ENCODE measurements around the gene TM4SF1.

The TM4SF1 gene

GRCh38 chr3:149325581-149325980 is 51.9 kb downstream of the TM4SF1 start:
- Mint-ChIP-seq H3K9me3 (ENCODE audit: low read depth) (no peaks in the 10 kb centered on the region), H3K4me3 (no peak overlapping the region), H3K27me3 (peaks cover 2% of the 10 kb centered on the region), H3K4me1 (ENCODE audit: low read depth) (no peaks in the 10 kb centered on the region), H3K27ac (no peak overlapping the region), H3K36me3 (no peaks in the 10 kb centered on the region)

GRCh38 chr3:149324332-149324731 is 53.1 kb downstream of the TM4SF1 start:
- Mint-ChIP-seq H3K9me3 (ENCODE audit: low read depth) (no peaks in the 10 kb centered on the region), H3K36me3 (no peaks in the 10 kb centered on the region), H3K27ac (no peak overlapping the region), H3K4me1 (ENCODE audit: low read depth) (no peaks in the 10 kb centered on the region), H3K27me3 (peaks cover 2% of the 10 kb centered on the region), H3K4me3 (no peak overlapping the region)

GRCh38 chr3:149321640-149322039 is 55.8 kb downstream of the TM4SF1 start:
- Mint-ChIP-seq H3K9me3 (ENCODE audit: low read depth) (no peaks in the 10 kb centered on the region), H3K36me3 (no peaks in the 10 kb centered on the region), H3K4me3 (no peak overlapping the region), H3K27ac (no peak overlapping the region), H3K27me3 (peaks cover 5% of the 10 kb centered on the region), H3K4me1 (ENCODE audit: low read depth) (no peaks in the 10 kb centered on the region)

- Mint-ChIP-seq H3K27me3 (peaks cover 3% of the 10 kb centered on the region), H3K4me1 (ENCODE audit: low read depth) (no peaks in the 10 kb centered on the region), H3K27ac (no peak overlapping the region), H3K9me3 (ENCODE audit: low read depth) (no peaks in the 10 kb centered on the region), H3K4me3 (no peak overlapping the region), H3K36me3 (no peaks in the 10 kb centered on the region)
These were observed 56.3 kb downstream of the TM4SF1 start for GRCh38 chr3:149321136-149321535.

- Mint-ChIP-seq H3K36me3 (no peaks in the 10 kb centered on the region), H3K9me3 (ENCODE audit: low read depth) (no peaks in the 10 kb centered on the region), H3K27me3 (peaks cover 3% of the 10 kb centered on the region), H3K27ac (no peak overlapping the region), H3K4me1 (ENCODE audit: low read depth) (no peaks in the 10 kb centered on the region), H3K4me3 (no peak overlapping the region)
These were observed 57.7 kb downstream of the TM4SF1 start for GRCh38 chr3:149319750-149320149.
